ENCODE data around the gene TNFRSF12A. TPM values are rescaled to one million over a fixed set of nuclear protein-coding genes. Genes with fewer than 3 reads are reported as not detected.

TNFRSF12A gene
- total and polyA plus RNA-seq, 2 of the 13 experiments (the other 11 are each of a cell fraction or from before 2014, with no cell fraction given), result 61.9 to 66.0 TPM

GRCh38 chr16:3023669-3024478 lies 3.7 kb downstream of the TNFRSF12A start, which contains the start of the genes HCFC1R1 and THOC6 (continued):
- TF ChIP-seq SKIL (CRISPR knock-in tag; IDR thresholded peaks at IDR 0.05; ENCODE audit: borderline replicate concordance) (no peak), THAP7 (CRISPR knock-in tag; IDR thresholded peaks at IDR 0.05) (peak; percentile 29; the same call in 1 of the 2 replicates), ZNF225 (CRISPR knock-in tag; IDR thresholded peaks at IDR 0.05) (peak; percentile 44), CCAR2 (optimal IDR thresholded peaks at IDR 0.05; ENCODE audit: low read depth, low read length) (no peak), KDM5B (CRISPR knock-in tag; IDR thresholded peaks at IDR 0.05; ENCODE audit: borderline replicate concordance) (peak; percentile 84), TBP (CRISPR knock-in tag; IDR thresholded peaks at IDR 0.05) (no peak), ZBTB49 (CRISPR knock-in tag; IDR thresholded peaks at IDR 0.05; ENCODE audit: borderline replicate concordance) (no peak), SSRP1 (CRISPR knock-in tag; IDR thresholded peaks at IDR 0.05) (peak; percentile 94), ZNF235 (CRISPR knock-in tag; IDR thresholded peaks at IDR 0.05; ENCODE audit: borderline replicate concordance) (no peak), ARID2 (CRISPR knock-in tag; IDR thresholded peaks at IDR 0.05; ENCODE audit: borderline replicate concordance) (peak; percentile 46; the same call in 1 of the 2 replicates), ARHGAP35 (CRISPR knock-in tag; IDR thresholded peaks at IDR 0.05; ENCODE audit: borderline replicate concordance) (peak; percentile 67; the same call in 1 of the 2 replicates), ZNF44 (CRISPR knock-in tag; IDR thresholded peaks at IDR 0.05) (peak; percentile 45; the same call in 1 of the 2 replicates), NFYB (CRISPR knock-in tag; IDR thresholded peaks at IDR 0.05) (peak; percentile 59), U2AF2 (IDR thresholded peaks at IDR 0.05; ENCODE audit: low read depth, low read length) (no peak)
- TF ChIP-seq, protein P1, sequence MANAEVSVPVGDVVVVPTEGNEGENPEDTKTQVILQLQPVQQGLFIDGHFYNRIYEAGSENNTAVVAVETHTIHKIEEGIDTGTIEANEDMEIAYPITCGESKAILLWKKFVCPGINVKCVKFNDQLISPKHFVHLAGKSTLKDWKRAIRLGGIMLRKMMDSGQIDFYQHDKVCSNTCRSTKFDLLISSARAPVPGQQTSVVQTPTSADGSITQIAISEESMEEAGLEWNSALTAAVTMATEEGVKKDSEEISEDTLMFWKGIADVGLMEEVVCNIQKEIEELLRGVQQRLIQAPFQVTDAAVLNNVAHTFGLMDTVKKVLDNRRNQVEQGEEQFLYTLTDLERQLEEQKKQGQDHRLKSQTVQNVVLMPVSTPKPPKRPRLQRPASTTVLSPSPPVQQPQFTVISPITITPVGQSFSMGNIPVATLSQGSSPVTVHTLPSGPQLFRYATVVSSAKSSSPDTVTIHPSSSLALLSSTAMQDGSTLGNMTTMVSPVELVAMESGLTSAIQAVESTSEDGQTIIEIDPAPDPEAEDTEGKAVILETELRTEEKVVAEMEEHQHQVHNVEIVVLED (CRISPR knock-in tag; IDR thresholded peaks at IDR 0.05; ENCODE audit: borderline replicate concordance), result peak; percentile 100
- TF ChIP-seq, protein P2, sequence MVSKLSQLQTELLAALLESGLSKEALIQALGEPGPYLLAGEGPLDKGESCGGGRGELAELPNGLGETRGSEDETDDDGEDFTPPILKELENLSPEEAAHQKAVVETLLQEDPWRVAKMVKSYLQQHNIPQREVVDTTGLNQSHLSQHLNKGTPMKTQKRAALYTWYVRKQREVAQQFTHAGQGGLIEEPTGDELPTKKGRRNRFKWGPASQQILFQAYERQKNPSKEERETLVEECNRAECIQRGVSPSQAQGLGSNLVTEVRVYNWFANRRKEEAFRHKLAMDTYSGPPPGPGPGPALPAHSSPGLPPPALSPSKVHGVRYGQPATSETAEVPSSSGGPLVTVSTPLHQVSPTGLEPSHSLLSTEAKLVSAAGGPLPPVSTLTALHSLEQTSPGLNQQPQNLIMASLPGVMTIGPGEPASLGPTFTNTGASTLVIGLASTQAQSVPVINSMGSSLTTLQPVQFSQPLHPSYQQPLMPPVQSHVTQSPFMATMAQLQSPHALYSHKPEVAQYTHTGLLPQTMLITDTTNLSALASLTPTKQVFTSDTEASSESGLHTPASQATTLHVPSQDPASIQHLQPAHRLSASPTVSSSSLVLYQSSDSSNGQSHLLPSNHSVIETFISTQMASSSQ (IDR thresholded peaks at IDR 0.05; ENCODE audit: low read depth), result 0 out of 2 replicates have a peak, but pooled peaks have one; percentile 20
- TF ChIP-seq, protein P2 (CRISPR knock-in tag; IDR thresholded peaks at IDR 0.05; ENCODE audit: borderline replicate concordance), result peak; percentile 71; the same call in 1 of the 2 replicates

All from HepG2 (cell line).